Inflammatory macrophage treated with lipopolysaccharide for 1 hour (primary cell): ENCODE data around the gene VDR.

ENCODE experiments used
- DNase-seq, 2 donors: peaks; one replicate each; pipeline ENCODE4 v3.0.0-alpha.2; 2020 to 2022

VDR gene

DNA sequence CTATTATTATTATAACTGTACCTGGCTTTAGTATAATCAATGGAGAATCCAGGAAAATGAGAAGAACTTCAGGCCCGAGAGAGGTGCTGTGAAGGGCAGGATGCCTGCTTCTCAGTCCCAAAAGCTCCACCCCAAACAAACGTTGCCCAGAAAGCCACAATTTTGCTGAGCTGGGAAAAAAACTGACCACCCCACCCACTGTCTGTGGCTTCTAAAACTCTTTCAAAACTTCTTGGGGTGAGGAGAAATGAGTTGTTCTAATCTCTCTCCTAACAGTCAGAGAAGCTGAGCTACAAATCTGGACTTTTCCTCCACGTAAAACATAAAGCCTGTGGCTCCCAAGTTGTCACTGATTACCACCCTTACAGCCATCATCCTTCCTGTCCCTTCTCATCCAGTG lies 13.4 kb downstream of the VDR start:
- DNase-seq = peak in 1 of 2 donors; percentile 71

DNA sequence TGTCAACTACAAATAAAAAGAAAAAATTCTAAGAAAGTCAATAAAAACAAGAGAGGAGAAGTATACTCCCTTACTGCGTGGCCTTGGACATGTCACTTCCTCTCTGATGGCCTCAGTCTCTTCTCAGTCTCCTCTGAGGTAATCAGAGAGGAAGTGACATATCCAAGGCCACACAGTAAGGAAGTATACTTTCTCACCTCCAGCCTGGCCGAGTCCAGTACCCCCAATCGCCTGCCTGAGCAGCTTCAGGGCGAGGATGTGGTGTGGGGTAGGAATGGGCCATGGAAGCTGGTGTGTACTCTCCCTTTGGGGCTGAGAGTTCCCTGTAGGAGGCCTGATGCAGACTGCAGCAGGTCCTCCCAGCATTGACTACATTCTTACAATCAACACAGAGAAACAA lies 15.8 kb downstream of the VDR start:
- DNase-seq = peak; percentile 73 to 86

DNA sequence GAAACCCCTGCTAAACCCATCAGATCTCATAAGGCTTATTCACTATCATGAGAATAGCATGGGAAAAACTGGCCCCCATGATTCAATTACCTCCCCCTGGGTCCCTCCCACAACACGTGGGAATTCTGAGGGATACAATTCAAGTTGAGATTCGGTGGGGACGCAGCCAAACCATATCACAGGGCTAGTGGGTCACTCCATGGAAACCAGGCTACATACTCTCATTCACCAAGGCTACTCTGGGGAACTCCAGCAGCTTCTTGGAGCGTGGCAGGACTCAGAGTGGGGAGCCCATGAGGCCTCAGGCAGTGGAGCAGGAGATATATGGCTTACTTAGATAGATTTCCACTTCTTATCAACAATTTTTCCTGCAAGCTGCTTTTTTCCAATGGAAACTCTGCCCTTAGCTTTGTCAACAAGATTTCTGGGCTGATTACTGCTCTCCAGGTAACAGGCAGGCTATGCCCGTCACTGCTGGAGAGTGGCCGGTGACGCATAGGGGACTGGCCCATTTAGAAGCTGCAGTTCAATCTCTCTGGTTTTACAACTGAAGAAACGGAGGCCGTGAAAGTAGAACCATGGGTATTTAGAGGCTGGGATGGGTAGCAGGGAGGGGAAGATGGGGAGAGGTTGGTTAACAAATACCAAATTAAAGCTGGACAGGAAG lies 16.5 kb downstream of the VDR start:
- no peak for DNase-seq

DNA sequence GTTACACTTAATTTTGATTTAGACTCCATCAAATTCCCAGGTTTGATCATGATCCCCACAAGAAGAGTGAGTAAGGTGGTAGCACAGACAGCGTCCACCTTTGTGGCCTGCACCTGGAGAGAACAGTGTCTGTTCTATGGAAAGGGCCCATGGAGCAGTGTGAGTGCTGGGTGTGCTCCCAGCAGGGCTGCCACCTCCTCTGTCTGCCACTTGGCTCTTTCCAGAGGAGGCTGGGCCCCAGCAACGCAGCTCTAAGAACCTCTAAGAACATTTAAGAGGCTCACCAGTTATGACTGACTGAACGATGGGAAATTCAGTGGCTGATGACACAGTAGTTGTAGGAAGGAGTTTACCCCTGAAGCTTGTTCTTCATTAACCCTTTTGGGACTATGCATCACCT lies 17.3 kb downstream of the VDR start:
- no peak for DNase-seq

DNA sequence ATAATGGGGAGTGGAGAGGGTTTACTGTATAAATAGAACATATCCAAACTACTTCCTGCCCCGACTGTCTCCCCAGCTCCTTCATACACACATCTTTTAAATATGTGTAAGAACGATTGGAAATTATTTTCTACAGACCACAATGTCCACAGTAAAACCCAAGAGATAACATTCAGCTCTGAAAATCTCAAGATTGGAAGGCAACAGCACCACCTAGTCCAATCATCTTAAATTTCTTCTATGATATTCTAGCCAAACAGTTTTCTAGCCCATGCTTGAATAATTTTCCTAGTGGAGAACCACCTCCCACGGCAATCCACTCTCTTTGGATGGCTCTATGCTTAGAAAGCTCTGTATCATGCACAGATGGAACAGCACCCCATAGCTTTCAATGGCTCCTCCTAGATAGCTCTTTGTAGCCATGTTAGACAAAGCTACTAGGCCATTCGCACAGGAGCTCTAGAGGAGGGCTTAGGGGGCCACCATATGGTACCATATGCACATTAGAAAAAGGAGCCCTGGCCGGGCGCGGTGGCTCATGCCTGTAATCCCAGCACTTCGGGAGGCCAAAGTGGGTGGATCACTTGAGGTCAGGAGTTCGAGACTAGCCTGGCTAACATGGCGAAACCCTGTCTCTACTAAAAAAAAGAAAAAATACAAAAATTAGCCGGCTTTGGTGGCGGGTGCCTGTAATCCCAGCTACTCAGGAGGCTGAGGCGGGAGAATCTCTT lies 18.1 kb downstream of the VDR start:
- DNase-seq = no peak

DNA sequence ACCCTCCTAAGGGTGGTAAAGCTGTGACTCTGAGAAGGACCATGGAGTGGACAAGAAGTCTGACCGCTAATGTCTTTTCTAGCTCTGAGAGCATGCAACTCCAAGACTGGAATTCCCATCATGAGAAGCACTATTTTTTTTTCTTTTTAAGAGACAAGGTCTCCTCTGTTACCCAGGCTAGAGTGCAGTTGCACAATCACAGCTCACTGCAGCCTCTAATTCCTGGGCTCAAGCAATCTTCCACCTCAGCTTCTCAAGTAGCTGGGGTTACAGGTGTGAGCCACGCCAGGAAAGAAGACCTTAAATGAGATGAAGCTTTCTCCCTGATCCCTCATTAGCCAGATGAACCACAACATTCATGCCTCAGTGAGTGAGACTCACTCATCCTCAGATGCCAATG lies 19.2 kb downstream of the VDR start:
- DNase-seq = no peak

DNA sequence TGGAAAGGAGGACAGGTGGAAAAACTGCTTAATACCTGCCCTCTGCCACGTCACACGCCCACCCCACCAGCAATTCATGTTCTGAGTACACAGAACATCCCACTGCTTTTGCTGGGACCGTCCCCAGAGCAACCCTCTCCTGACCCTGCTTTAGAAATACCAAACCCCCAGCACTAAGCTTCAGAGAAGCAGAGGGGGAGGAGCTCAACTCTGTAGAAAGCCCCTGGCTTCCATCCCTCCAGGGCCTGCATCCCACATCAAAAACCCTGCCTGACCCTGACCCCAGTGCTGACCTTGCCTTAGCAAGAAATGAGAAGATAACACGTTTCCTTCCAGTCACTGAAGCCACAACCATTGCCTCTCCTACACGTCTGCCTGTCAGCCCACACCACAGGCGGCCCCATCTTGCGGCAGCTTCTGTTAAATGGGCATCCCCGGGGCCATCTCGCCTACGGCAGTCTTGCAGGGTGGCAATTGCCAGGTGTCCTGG lies 19.7 kb downstream of the VDR start:
- peak in 1 of 2 donors; percentile 60 for DNase-seq

DNA sequence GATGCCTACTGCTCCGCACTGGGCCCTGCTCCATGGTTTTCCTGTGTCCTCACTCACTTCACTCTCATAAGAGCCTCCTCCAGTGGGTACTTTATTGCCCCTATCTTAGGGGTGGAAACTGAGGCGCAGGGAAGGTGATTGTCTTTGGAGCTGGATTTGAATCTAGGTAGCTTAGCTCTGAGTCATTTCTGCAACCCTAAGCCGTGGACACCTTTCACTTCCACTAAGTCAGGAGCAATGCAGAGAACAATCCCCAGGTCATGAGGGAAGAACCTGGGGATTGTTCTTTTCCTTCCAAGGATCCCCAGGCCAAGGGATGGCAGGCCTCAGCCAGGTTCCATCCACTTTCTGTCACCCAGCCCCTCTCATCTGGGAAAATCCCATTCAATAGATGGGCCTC lies 20.3 kb downstream of the VDR start:
- DNase-seq = no peak

DNA sequence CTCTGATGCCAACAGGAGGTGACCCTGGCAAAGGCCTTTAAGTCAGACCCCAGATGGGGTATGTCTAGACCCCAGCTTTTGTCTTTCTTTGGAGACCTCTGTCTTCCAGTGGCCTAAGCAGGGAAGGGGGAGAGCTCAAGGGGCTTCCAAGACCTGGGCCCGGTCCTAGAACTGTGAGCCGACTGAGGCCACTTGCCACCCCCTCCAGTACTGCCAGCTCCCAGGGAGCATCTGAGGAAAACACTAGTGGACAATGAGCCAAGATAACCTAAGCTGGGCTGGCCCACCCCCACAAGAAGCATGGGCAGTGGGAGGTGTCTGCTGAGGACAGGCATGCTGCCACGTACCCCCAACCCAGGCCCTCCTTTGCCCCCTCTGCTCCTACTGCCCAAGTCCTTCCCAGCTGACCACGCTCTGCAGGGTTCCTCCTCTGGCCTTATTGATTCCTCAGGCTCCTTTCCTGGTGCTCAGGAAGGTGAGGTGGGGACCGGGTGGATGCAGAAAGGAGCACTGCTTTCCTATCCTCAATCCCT lies 21.1 kb downstream of the VDR start:
- no peak for DNase-seq

DNA sequence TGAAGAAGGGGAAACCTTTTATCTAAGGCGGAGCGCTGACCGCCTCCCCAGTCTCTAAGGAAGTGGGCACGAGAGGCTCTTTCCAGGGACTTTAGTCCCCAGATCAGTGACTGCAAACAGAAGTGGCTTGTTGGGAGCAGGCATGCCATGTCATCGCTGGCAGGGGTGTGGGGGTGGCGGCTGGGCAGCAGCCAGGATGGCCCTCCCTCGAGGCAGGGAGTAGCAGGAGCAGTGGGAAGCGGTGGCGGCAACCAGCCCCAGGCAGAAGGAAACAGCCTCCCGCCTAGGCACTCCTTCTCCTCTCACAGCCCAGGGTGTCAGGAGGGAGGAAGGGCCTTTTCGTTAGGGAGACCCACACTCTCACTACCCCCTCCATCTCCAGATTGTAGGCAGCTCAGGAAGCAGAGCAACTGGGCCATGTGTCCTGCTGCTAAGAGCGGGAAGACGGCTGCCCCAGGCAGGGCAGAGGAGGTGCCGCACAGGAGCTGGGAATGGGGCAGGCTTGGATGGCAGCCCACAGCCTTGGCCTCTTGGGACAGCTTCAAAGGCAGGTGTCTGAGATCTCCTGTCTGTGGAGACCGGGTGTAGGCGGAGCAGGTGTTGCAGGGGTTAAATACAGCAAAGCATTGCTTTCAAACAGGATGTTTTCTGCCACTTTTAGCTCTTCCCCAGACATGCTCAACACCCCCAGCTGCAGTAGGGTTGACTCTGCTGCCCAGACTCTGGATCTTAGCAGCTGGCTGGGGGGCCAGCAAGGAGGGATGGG lies 21.8 kb downstream of the VDR start:
- DNase-seq = peak; percentile 65 to 86

DNA sequence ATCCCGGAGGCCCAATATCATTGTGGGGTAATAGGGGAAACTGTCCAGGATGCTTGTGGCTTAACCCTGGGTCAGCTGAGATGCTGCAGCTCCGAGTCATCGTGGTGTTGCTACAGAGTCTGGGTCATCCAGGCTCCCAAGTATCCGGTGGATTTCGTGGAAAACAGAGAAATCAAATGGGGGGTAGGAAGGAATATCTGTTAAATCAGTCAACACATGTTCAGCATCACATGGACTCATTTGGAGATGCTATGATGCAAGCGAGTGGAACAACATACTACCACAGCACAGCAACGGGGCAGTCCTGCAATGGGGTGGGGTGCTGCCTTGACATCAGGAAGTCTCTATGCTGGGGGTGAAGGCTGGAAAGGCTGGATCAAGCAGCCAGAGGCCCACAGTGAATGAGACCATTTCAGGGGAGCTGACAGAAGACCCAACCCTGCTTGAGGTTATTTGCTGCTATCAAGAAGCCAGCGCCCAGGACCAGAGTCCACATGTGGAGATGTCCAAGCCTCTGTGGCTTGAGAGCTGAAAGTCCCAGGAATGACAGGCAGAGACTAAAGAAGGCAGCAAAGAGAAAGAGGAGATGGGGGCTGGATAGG lies 22.9 kb downstream of the VDR start:
- peak; percentile 89 to 90 for DNase-seq

DNA sequence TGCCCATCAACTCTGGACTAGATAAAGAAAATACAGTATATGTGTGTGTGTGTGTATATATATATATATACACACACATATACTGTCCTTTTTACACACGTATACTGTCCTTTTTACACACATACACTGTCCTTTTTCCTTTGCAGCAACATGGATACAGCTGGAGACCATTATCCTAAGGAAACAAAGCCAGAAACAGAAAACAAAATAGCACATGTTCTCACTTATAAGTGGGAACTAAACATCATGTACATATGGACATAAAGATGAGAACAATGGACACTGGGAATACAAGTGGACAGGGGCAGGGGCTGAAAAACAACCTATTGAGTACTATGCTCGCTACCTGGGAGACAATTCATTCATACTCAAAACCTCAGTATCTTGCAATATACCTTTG lies 23.7 kb downstream of the VDR start:
- DNase-seq = no peak

DNA sequence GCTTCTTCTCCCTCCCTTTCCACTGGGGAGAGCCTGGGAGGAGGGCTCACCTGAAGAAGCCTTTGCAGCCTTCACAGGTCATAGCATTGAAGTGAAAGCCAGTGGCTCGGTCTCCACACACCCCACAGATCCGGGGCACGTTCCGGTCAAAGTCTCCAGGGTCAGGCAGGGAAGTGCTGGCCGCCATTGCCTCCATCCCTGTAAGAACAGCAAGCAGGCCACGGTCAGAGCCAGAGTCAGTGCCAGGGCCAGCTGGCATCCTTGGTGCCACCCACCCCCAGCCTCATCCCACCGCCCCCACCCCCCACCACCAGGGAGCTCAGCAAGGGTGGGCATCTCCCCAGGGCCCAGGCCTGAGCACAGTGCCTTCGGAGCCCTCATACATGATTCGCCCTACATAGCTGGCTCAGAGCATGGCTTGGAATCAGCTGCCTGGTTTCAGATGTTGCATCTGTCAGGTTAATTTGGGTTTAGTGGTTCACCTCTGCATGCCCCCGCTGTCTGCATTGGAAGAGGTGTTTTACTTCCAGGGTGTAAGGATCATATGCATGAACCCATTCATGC lies 25.8 kb downstream of the VDR start:
- DNase-seq = no peak

DNA sequence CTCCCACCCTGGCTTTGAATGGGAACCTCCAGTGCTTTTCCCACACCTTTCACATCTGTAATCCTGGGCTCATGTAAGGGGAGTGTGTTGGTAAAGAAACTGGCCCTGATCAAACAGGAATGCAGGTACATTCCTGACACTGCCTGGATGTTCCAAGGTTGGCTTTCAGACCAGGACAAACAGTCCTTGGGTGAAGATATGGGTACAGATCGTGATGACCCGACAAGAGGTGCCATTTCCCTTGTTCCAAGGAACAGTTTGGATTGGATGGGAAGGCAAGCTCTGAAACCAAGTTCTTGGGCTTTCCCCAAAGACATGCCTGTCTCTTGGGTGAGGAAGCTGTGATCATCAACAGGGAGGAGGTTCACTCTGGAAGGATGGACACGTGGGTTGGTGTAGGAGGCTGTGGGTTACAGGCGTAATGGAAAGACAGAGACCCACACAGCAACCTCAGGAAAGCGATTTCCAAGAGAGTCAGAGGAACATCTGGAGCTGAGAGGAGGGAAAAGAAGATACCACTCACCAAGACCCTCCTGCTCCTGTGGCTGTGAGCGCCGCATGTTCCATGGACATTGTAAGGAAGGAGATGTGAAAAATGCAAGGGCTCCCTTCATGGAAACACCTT lies 26.4 kb downstream of the VDR start:
- no peak for DNase-seq

DNA sequence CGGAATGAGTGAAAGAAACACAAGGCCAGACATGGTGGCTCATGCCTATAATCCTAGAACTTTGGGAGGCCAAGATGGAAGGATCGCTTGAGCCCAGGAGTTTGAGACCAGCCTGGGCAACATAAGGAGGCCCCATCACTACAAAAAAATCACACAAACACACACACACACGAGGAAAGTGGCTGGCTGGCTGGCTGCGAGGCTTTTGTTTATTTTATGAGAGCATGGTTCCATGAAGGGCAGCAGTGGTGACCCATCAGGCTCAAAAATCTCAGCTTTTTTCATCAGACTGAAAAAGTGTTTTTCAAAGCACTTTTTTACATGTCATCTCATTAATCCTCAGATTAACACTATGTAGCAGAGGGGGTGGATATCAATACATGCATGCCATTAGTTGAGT lies 27.7 kb downstream of the VDR start:
- DNase-seq = no peak

DNA sequence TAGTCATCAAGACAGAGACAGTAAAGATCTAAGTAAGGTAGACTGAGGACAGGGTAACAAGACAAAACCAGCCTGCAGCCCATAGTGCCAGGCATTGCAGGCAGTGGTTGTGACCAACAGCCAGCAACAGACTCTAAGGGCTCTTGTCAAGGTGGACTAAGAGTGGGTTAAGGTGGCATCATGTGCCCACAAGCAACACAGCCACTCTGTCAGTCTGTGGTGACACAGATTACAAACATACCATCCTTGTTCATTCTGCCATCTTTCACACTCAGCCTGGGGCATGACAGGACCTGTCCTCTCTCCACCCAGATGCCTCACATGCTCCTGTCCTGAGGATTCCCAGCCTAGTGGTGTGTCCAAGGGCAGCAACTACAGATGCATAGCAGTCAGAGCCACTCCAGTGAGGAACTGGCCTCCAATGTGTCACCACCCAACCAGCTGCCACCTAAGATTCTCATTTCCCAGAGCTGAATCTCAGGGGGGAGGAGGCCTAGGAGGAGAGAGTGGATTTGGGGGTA lies 28.3 kb downstream of the VDR start:
- no peak for DNase-seq

DNA sequence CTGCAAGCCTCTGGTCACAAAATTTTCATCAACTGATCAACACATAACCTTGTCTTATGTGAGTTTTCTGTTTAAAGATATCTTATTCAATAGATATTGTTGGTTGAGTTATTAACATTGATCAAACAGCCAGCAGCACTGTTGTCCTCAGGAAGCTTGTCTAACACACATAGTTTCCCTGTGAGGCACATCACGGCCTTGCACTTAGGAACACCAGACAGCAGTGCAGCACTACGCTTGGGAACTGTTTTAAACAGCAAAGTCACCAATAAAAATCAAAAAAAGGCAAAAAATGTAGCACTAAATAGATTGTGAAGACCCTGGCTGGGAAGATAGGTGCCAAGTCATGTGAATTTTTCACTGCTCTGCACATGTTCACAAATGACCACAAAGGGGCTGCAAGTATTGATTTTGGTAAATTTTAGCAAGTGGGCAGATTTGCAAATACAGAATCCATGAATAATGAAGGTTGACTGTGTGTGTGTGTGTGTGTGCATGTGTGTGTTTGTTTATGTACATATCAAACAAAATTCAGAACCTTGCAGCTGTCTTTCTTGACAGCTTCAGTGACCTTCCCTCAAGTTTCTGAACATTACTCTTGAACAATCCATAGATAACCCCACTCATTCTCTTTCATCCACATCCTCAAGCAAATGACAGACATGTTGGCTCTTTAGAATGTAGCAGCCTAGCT lies 28.9 kb downstream of the VDR start:
- DNase-seq = no peak

DNA sequence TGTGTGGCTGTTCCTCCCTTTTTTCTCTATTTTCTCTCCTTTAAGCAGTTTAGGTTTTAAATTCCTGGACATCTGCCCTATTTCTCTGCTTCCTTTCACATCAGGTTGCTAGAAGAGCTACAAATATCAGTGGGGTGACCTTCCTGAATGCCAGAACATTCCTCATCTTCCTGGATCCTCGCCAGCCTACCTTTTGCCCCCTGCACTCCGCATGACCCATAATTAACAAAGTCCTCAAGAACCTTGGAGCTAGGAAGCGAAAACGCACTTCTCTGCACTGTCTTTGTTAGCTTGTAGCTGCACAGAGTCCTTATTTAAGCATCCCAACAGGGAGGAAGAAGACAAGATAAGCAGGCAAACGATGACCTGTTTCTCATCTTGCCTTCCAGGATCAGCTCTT lies 30.5 kb downstream of the VDR start:
- no peak for DNase-seq

DNA sequence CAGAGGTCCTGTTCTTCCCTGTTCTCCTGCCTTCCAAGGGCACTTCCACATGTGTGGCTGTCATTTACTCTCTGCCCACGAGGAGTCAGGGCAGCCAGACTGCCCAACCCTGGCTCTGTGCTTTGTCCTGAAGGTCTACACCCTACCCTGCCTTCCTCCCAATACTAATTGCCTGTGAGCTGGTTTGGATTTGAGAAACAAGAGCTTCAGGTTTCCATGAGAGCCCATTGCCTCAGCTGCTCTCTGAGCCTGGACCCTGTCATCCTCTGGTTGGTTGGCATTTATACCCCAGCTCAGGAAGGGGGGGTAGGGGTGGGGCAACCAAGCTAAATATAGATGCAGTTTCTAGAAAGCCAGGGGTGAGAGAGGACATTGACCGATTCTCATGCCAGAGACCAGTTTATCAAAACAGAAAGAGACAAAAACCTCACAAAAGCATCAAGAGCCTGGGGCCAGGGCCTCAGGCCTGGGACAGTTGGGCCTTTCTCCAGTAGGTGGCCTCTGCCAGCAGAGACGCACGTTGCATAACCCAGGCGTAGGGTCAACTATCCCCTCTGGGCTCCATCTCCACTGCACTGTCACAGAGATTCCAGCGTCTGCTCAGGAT lies 34.5 kb downstream of the VDR start:
- DNase-seq = peak; percentile 34 to 59

DNA sequence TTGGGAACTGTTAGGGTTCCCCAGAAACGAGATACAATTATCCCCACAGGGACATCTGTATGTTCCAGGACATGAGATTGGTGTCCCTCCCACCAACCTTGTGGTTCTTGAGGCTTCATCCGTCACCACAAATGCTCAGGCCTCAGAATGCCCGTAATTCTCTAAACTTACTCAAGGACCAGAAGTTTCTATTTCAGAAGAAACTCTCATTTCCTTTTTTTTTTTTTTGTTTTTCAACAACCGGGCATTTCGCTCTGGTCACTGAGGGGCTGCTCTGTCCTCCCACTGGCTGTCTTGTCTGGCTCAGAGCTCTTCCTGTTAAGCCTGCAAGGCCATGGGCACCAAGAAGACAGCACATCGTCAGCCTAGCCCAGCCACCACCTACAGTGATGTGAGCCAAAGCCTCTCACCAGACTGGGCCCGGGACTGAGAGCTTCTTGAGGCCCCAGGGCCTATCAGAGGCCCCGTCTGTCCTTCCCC lies 36.2 kb downstream of the VDR start:
- peak; percentile 81 to 85 for DNase-seq

DNA sequence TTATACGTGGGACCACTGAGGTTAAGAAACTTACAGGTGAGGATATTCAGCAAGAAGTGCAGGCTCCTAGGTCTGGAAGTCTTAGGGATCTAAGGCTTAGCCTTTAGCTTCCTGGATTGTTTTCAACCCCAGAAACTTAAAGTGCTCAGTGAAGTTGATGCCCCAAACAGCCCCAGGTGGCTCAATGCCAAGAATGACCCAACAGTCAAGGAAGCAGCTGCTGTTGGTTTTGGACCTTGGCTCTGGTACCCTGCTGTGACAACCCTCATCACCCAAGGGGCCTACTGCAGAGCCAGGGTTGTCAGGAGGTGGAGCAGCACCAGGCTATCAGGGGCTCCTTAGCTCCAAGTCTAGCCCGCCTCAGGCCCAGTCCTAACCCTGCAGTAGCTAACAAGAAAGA lies 36.8 kb downstream of the VDR start:
- DNase-seq = no peak
